C4-2B (cell line): ENCODE measurements around the gene DTX2.
"Not testable (repeated sequence)": the region's sequence is repeated elsewhere in the genome, so short reads cannot be mapped to it uniquely, and the experiment has no call there.

Experiments used
- CTCF ChIP-seq: fragments of 450-650 bp; conservative IDR thresholded peaks from 2 replicates; pipeline ENCODE4 v1.5.1; 2017; ENCODE audit warnings: mild to moderate bottlenecking
- ZFX ChIP-seq: fragments of 450-650 bp; IDR thresholded peaks from 2 replicates; pipeline ENCODE4 v1.6.1; 2017

GRCh38 chr7:76484456-76484855, 22.9 kb downstream of the DTX2 start:
- not testable (repeated sequence) for TF ChIP-seq CTCF, ZFX
